H1 (cell line): ENCODE results near the gene PAQR5. TPM values are rescaled to one million over a fixed set of nuclear protein-coding genes. Genes with fewer than 3 reads are reported as not detected.

Experiments used
- ATF2 ChIP-seq: IDR thresholded peaks from 2 replicates; pipeline ENCODE4 v1.6.1; 2012; ENCODE audit warnings: low read length, inconsistent platforms
- BACH1 ChIP-seq: IDR thresholded peaks from 2 replicates; pipeline ENCODE4 v1.6.1; 2012; ENCODE audit warnings: low read length, improper control_type of control experiment
- CHD7 ChIP-seq: fragments of 300-600 bp; sonication (generic); IDR thresholded peaks from 2 replicates; pipeline ENCODE4 v1.7.1; 2012; ENCODE audit warnings: low read length, moderate library complexity, mild to moderate bottlenecking, inconsistent platforms; ENCODE audit not compliant: insufficient replicate concordance
- CTBP2 ChIP-seq: IDR thresholded peaks from 2 replicates; pipeline ENCODE4 v1.7.0; 2011; ENCODE audit warnings: borderline replicate concordance, mild to moderate bottlenecking, moderate library complexity, mixed read lengths, low read length; ENCODE audit not compliant: insufficient read depth, insufficient read length
- NRF1 ChIP-seq: IDR thresholded peaks from 2 replicates; pipeline ENCODE4 v1.6.1; 2011; ENCODE audit warnings: mild to moderate bottlenecking, low read depth, low read length, improper control_type of control experiment
- RBBP5 ChIP-seq: IDR thresholded peaks from 2 replicates; pipeline ENCODE4 v1.7.1; 2012; ENCODE audit warnings: low read depth, mild to moderate bottlenecking, inconsistent platforms, low read length, moderate library complexity, borderline replicate concordance
- SP2 ChIP-seq: IDR thresholded peaks from 2 replicates; pipeline ENCODE4 v1.6.1; 2012; ENCODE audit warnings: mild to moderate bottlenecking, low read length, inconsistent platforms
- SRF ChIP-seq: IDR thresholded peaks from 2 replicates; pipeline ENCODE4 v1.6.1; 2011; ENCODE audit warnings: mild to moderate bottlenecking, low read depth, low read length, moderate library complexity
- polyA plus RNA-seq, 7 experiments: library from polyadenylated mRNA; depleted of rRNA in 3 of 7; stranded (reverse) in 5 of 7; unstranded in 2 of 7; fragments of >200 nt in 5 of 7; fragments of 200-250 nt in 2 of 7; gene quantifications; 1 replicate in 5 of 7; 2 replicates in 1 of 7; 4 replicates in 1 of 7; pipeline versions ENCODE4 v1.2.1 to v1.2.3, GENCODE V29; 2011 to 2013; ENCODE audit warnings: missing spikeins in 2 of 7, mixed read lengths in 2 of 7
- total RNA-seq: library from RNA; stranded (reverse); fragmentation: NEBNext Ultra II Directional; extraction: Animal tissue kit (Norgen Biotek cat#: 25700); gene quantifications from 2 replicates; pipeline ENCODE4 v1.2.1, GENCODE V29; 2021

The PAQR5 gene
- total and polyA plus RNA-seq, 2 of the 8 experiments (the other 6 are each of a cell fraction or from before 2014, with no cell fraction given), result 8.7 to 18.1 TPM

- no peak for TF ChIP-seq CHD7
- no peak for TF ChIP-seq BACH1
- no peak for TF ChIP-seq CTBP2
- TF ChIP-seq ATF2, result no peak
- no peak for TF ChIP-seq SP2
- TF ChIP-seq NRF1, result no peak; the same call in 1 of the 2 replicates
- peak; percentile 46; the same call in 1 of the 2 replicates for TF ChIP-seq RBBP5
- TF ChIP-seq SRF, result no peak
Measured at GRCh38 chr15:69413822-69414700, 115.3 kb downstream of the PAQR5 start, which contains the start of gene KIF23 (continued).
